H9 (cell line): Measurements from ENCODE around the gene MRPL40. TPM values are rescaled to one million over a fixed set of nuclear protein-coding genes. Genes with fewer than 3 reads are reported as not detected.

ENCODE experiments used
- DNase-seq: peaks from one replicate; pipeline ENCODE4 v3.0.0-alpha.2; 2017
- H2AFZ ChIP-seq: one replicate; pipeline ENCODE4 v1.6.1; 2013; ENCODE audit warnings: mild to moderate bottlenecking, low read length, control low read depth, moderate library complexity
- H2AK5ac ChIP-seq: 2 replicates; pipeline ENCODE4 v1.6.1; 2013; ENCODE audit warnings: low read length, control low read depth, mixed read lengths; ENCODE audit not compliant: insufficient read length
- H2BK120ac ChIP-seq: one replicate; pipeline ENCODE4 v1.6.1; 2013; ENCODE audit warnings: low read depth, mild to moderate bottlenecking, low read length, control low read depth, inconsistent platforms; ENCODE audit not compliant: poor library complexity, severe bottlenecking
- H2BK12ac ChIP-seq: 2 replicates; pipeline ENCODE4 v1.6.1; 2013; ENCODE audit warnings: low read length, control low read depth, mixed read lengths, low read depth; ENCODE audit not compliant: insufficient read length
- H2BK15ac ChIP-seq: 2 replicates; pipeline ENCODE4 v1.6.1; 2013; ENCODE audit warnings: low read depth, low read length, control low read depth
- H2BK20ac ChIP-seq: one replicate; pipeline ENCODE4 v1.6.1; 2013; ENCODE audit warnings: low read depth, mild to moderate bottlenecking, low read length, control low read depth, inconsistent platforms; ENCODE audit not compliant: poor library complexity, severe bottlenecking
- H2BK5ac ChIP-seq: 2 replicates; pipeline ENCODE4 v1.6.1; 2013; ENCODE audit warnings: low read length, control low read depth, mixed read lengths; ENCODE audit not compliant: insufficient read length
- H3K14ac ChIP-seq: 2 replicates; pipeline ENCODE4 v1.6.1; 2013; ENCODE audit warnings: low read length, control low read depth; ENCODE audit not compliant: insufficient read depth
- H3K18ac ChIP-seq: 2 replicates; pipeline ENCODE4 v1.6.1; 2013; ENCODE audit warnings: low read depth, mild to moderate bottlenecking, mixed read lengths, low read length, control low read depth; ENCODE audit not compliant: insufficient read length
- H3K23ac ChIP-seq: 2 replicates; pipeline ENCODE4 v1.6.1; 2013; ENCODE audit warnings: low read length, control low read depth, mixed read lengths, low read depth; ENCODE audit not compliant: insufficient read length
- H3K23me2 ChIP-seq: 2 replicates; pipeline ENCODE4 v1.6.1; 2013; ENCODE audit warnings: low read depth, mild to moderate bottlenecking, mixed read lengths, low read length, control low read depth; ENCODE audit not compliant: insufficient read length, poor library complexity, severe bottlenecking
- H3K27ac ChIP-seq: 2 replicates; pipeline ENCODE4 v1.5.1; 2013; ENCODE audit warnings: low read length, control low read depth, mixed read lengths, low read depth; ENCODE audit not compliant: insufficient read length
- H3K27me3 ChIP-seq: 2 replicates; pipeline ENCODE4 v1.6.1; 2013; ENCODE audit warnings: low read length, control low read depth, inconsistent platforms; ENCODE audit not compliant: insufficient read depth
- H3K4ac ChIP-seq: 2 replicates; pipeline ENCODE4 v1.6.1; 2013; ENCODE audit warnings: low read depth, mild to moderate bottlenecking, control low read depth, inconsistent platforms, low read length, moderate library complexity
- H3K4me1 ChIP-seq: 2 replicates; pipeline ENCODE4 v1.6.1; 2013; ENCODE audit warnings: low read length, control low read depth, inconsistent platforms; ENCODE audit not compliant: insufficient read depth
- H3K4me2 ChIP-seq: 2 replicates; pipeline ENCODE4 v1.6.1; 2013; ENCODE audit warnings: low read length, control low read depth, mixed read lengths; ENCODE audit not compliant: insufficient read length, insufficient read depth
- H3K56ac ChIP-seq: 2 replicates; pipeline ENCODE4 v1.6.1; 2013; ENCODE audit warnings: low read depth, mild to moderate bottlenecking, mixed read lengths, low read length, control low read depth; ENCODE audit not compliant: insufficient read length
- H3K79me1 ChIP-seq: 2 replicates; pipeline ENCODE4 v1.6.1; 2013; ENCODE audit warnings: low read depth, mild to moderate bottlenecking, moderate library complexity, low read length, control low read depth, inconsistent platforms; ENCODE audit not compliant: insufficient read depth, poor library complexity, severe bottlenecking
- H3K79me2 ChIP-seq: 2 replicates; pipeline ENCODE4 v1.6.1; 2013; ENCODE audit warnings: low read length, control low read depth, inconsistent platforms; ENCODE audit not compliant: insufficient read depth
- H3K9ac ChIP-seq: 2 replicates; pipeline ENCODE4 v1.6.1; 2013; ENCODE audit warnings: low read length, control low read depth, mixed read lengths; ENCODE audit not compliant: insufficient read length; ENCODE audit errors: extremely low read depth
- H3K9me3 ChIP-seq: one replicate; pipeline ENCODE4 v1.6.1; 2013; ENCODE audit warnings: low read depth, low read length, inconsistent platforms; ENCODE audit not compliant: control insufficient read depth
- H3T11ph ChIP-seq: one replicate; pipeline ENCODE4 v1.6.1; 2013; ENCODE audit warnings: mild to moderate bottlenecking, low read length, control low read depth, inconsistent platforms
- H4K20me1 ChIP-seq: one replicate; pipeline ENCODE4 v1.6.1; 2013; ENCODE audit not compliant: control insufficient read depth, insufficient read length, insufficient read depth
- H4K5ac ChIP-seq: 2 replicates; pipeline ENCODE4 v1.6.1; 2013; ENCODE audit warnings: low read depth, mild to moderate bottlenecking, mixed read lengths, low read length, control low read depth; ENCODE audit not compliant: insufficient read length
- H4K8ac ChIP-seq: replicated peaks from 2 replicates; pipeline ENCODE4 v1.6.1; 2013; ENCODE audit warnings: low read length, control low read depth, mixed read lengths, low read depth; ENCODE audit not compliant: insufficient read length
- H4K91ac ChIP-seq: 2 replicates; pipeline ENCODE4 v1.6.1; 2013; ENCODE audit warnings: low read depth, mild to moderate bottlenecking, moderate library complexity, mixed read lengths, low read length, control low read depth; ENCODE audit not compliant: insufficient read length
- H3K27ac Mint-ChIP-seq, 3 experiments: 2 replicates in 2 of 3; 3 replicates in 1 of 3; pipeline ENCODE4 v1.8.0; 2020 to 2021; ENCODE audit warnings: mixed read lengths in 3 of 3, mild to moderate bottlenecking in 1 of 3, moderate library complexity in 1 of 3
- H3K27me3 Mint-ChIP-seq: 2 replicates; pipeline ENCODE4 v1.8.0; 2021; ENCODE audit warnings: low read depth, mild to moderate bottlenecking, moderate library complexity, mixed read lengths
- H3K36me3 Mint-ChIP-seq, 3 experiments: 2 replicates in 2 of 3; 3 replicates in 1 of 3; pipeline ENCODE4 v1.8.0; 2020 to 2021; ENCODE audit warnings: low read depth in 3 of 3, mixed read lengths in 3 of 3; ENCODE audit not compliant: insufficient read depth in 1 of 3
- H3K4me1 Mint-ChIP-seq, 2 experiments: 2 replicates each; pipeline ENCODE4 v1.8.0; 2020; ENCODE audit warnings: mixed read lengths in 2 of 2
- H3K4me3 Mint-ChIP-seq, 2 experiments: 2 replicates in 1 of 2; 3 replicates in 1 of 2; pipeline ENCODE4 v1.8.0; 2020 to 2021; ENCODE audit warnings: mild to moderate bottlenecking in 2 of 2, mixed read lengths in 2 of 2, moderate library complexity in 1 of 2
- H3K9me3 Mint-ChIP-seq, 2 experiments: 2 replicates in 1 of 2; 3 replicates in 1 of 2; pipeline ENCODE4 v1.8.0; 2020; ENCODE audit warnings: mild to moderate bottlenecking in 2 of 2, mixed read lengths in 2 of 2, moderate library complexity in 1 of 2
- WGBS: extraction: QIAGEN DNeasy Blood & Tissue Kit; methylation state at CpG from one replicate; pipeline ENCODE4 v1.1.7; 2013; ENCODE audit warnings: missing lambda C conversion rate, low lambda C conversion rate, mixed read lengths; ENCODE audit not compliant: insufficient read length; ENCODE audit errors: extremely low coverage; 5-methylcytosine and 5-hydroxymethylcytosine counted together
- total RNA-seq: library from RNA; stranded (reverse); gene quantifications from 2 replicates; pipeline ENCODE4 v1.2.1, GENCODE V29; 2021
- TF ChIP-seq, protein P1 (sequence below): fragments of 200-600 bp; sonication (generic); conservative IDR thresholded peaks from 3 replicates; pipeline ENCODE4 v1.8.0; 2021; ENCODE audit warnings: antibody characterized with exemption, mild to moderate bottlenecking

The MRPL40 gene
- total RNA-seq, 1 experiment from 2014 or later, result 15.2 TPM

DNA sequence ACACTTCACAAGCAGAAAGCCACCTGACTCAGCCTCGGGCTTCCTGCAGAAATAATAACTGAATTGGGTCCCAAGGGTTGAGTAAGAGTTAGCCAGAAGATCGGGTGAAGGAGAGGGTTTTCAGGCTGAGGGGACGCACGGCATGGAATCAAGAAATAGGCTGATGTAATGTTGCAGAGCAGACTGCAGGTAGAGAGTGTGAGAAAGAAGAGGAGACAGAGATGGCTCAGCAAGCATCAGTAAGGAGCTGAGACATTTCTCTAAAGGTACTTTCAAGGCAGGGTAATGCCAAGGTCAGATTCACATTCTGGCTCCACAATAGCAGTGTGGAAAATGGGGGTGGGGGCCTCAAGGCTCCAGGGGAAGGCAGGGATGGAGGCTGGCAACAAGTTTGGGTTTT lies 19.4 kb upstream of the MRPL40 start:
- H3K9me3 ChIP-seq, result no peaks in the 10 kb centered on the region
- no peaks in the 10 kb centered on the region for H3K23me2 ChIP-seq
- no peak for DNase-seq
- H3K4me3 Mint-ChIP-seq, result no peak overlapping the region
- H2BK15ac ChIP-seq, result no peak overlapping the region
- no peak overlapping the region for H2BK20ac ChIP-seq
- no peaks in the 10 kb centered on the region for H4K20me1 ChIP-seq
- peaks cover 16 to 29% (median 20%) of the 10 kb centered on the region in 3 experiments; a peak in 6 of 7 replicates for H3K36me3 Mint-ChIP-seq
- no peak overlapping the region for H2BK5ac ChIP-seq
- no CpG with 5 or more reads among the region's 4 CpGs for WGBS
- peaks cover 2% of the 10 kb centered on the region for H3K79me1 ChIP-seq
- no peak overlapping the region for H3K9ac ChIP-seq
- H3K56ac ChIP-seq, result no peak overlapping the region
- TF ChIP-seq, protein P1, sequence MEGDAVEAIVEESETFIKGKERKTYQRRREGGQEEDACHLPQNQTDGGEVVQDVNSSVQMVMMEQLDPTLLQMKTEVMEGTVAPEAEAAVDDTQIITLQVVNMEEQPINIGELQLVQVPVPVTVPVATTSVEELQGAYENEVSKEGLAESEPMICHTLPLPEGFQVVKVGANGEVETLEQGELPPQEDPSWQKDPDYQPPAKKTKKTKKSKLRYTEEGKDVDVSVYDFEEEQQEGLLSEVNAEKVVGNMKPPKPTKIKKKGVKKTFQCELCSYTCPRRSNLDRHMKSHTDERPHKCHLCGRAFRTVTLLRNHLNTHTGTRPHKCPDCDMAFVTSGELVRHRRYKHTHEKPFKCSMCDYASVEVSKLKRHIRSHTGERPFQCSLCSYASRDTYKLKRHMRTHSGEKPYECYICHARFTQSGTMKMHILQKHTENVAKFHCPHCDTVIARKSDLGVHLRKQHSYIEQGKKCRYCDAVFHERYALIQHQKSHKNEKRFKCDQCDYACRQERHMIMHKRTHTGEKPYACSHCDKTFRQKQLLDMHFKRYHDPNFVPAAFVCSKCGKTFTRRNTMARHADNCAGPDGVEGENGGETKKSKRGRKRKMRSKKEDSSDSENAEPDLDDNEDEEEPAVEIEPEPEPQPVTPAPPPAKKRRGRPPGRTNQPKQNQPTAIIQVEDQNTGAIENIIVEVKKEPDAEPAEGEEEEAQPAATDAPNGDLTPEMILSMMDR, result no peak
- no peak overlapping the region for H3K4me2 ChIP-seq
- no peak overlapping the region for H3K4ac ChIP-seq
- H3K18ac ChIP-seq, result no peak overlapping the region
- H3K27ac ChIP-seq, result no peak overlapping the region
- H4K8ac ChIP-seq, result no peak overlapping the region
- H3K27me3 ChIP-seq, result no peaks in the 10 kb centered on the region
- H3K79me2 ChIP-seq, result peaks cover 15% of the 10 kb centered on the region; the same call in 1 of the 2 replicates
- no peak overlapping the region for H4K5ac ChIP-seq
- no peak overlapping the region for H3T11ph ChIP-seq
- no peak overlapping the region for H2BK12ac ChIP-seq
- peak overlapping the region; percentile 31 to 86 (median 45); a peak in 6 of 7 replicates for H3K27ac Mint-ChIP-seq
- peaks cover 4 to 12% of the 10 kb centered on the region in 2 experiments for H3K4me1 Mint-ChIP-seq
- H2AK5ac ChIP-seq, result no peak overlapping the region
- H3K4me1 ChIP-seq, result no peaks in the 10 kb centered on the region
- H4K91ac ChIP-seq, result no peak overlapping the region
- peaks cover 0 to 3% of the 10 kb centered on the region in 2 experiments; a peak in 2 of 5 replicates for H3K9me3 Mint-ChIP-seq
- no peak overlapping the region for H3K14ac ChIP-seq
- H3K27me3 Mint-ChIP-seq, result no peaks in the 10 kb centered on the region
- no peak overlapping the region for H2AFZ ChIP-seq
- H2BK120ac ChIP-seq, result no peak overlapping the region
- H3K23ac ChIP-seq, result no peak overlapping the region
